Activated CD8-positive, alpha-beta memory T cell treated with anti-CD3 and anti-CD28 coated beads for 36 hours (primary cell): ENCODE measurements around the gene ERC1. TPM values are rescaled to one million over a fixed set of nuclear protein-coding genes. Genes with fewer than 3 reads are reported as not detected.
"Not testable (repeated sequence)": the region's sequence is repeated elsewhere in the genome, so short reads cannot be mapped to it uniquely, and the experiment has no call there.

Source experiments
- CTCF ChIA-PET: fragments of 350-600 bp; sonication (Branson Sonifier 250); formaldehyde crosslinking; loops from one replicate; lab custom pipeline; 2021; ENCODE audit warnings: antibody characterized with exemption; lab: Charles Lee
- POLR2A ChIA-PET: fragments of 350-600 bp; sonication (Branson Sonifier 250); formaldehyde crosslinking; loops from one replicate; lab custom pipeline; 2021; ENCODE audit warnings: antibody characterized with exemption; lab: Charles Lee
- total RNA-seq, 2 experiments: library from RNA; stranded (reverse); gene quantifications; one replicate each; pipeline ENCODE4 v1.2.3, GENCODE V29; 2021

Gene ERC1
- total RNA-seq, 2 experiments from 2014 or later: 24.2 to 25.8 TPM

GRCh38 chr12:1102115-1102514, 111.1 kb downstream of the ERC1 start:
- ChIA-PET POLR2A (no interaction called here), CTCF (no interaction called here)

- ChIA-PET POLR2A (no interaction called here), CTCF (interaction anchor here (2.3 kb wide), 1 partner anchor 15 kb away, joined by 10 read pairs; no protein-coding TSS in a partner anchor)
Measured at GRCh38 chr12:1102791-1103450, 111.9 kb downstream of the ERC1 start.

- ChIA-PET CTCF (interaction anchor here (0.7 to 2.3 kb wide), 3 partner anchors 11 to 299 kb away, joined by 4 to 10 read pairs (median 6); no protein-coding TSS in a partner anchor), POLR2A (no interaction called here)
Measured at GRCh38 chr12:1103632-1104031, 112.6 kb downstream of the ERC1 start.

DNA sequence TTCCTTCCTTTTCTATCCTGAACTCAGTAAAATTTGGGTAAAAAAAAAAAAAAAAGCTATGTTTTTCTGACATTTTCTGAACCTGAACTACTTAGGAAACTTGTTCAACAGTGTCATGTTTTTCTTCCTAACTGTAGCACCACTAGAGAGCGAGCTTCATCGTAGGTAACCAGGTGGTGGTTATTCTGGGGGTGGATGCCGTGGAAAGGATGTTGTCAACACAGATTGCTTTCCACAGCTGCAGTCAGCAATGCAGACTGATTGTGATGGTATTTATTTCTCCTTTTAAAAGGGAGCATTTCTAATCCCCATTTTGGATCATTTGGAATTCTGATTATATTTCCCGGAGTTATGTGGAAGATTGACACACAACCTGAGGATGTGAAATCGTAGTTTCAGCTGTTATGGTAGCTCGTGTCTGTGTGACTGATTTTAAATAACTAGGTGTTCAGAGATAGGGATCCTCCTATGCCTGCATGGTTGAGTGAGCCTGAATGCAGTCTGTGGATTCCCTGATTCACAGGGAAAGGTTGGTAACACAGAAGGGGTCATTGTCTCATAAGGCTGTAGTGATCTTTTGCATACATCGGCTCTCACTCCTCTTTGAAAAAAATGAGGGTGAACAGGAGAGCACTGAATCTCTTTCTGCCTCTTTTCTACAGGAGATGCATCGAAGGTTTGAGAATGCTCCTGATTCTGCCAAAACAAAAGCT, 113.2 kb downstream of the ERC1 start:
- ChIA-PET POLR2A (interaction anchor here (0.5 kb wide), 2 partner anchors 40 to 76 kb away, joined by 3 to 5 read pairs; no protein-coding TSS in a partner anchor), CTCF (interaction anchor here (0.7 to 2.3 kb wide), 3 partner anchors 12 to 298 kb away, joined by 4 to 10 read pairs (median 6); no protein-coding TSS in a partner anchor)

- ChIA-PET POLR2A (no interaction called here), CTCF (no interaction called here)
Measured at GRCh38 chr12:1107669-1108068, 116.6 kb downstream of the ERC1 start.

GRCh38 chr12:1108276-1108675, 117.3 kb downstream of the ERC1 start:
- ChIA-PET POLR2A (no interaction called here), CTCF (interaction anchor here (1.2 kb wide), 1 partner anchor 10 kb away, joined by 3 read pairs; no protein-coding TSS in a partner anchor)

- CTCF ChIA-PET: interaction anchor here (0.7 kb wide), 2 partner anchors 146 to 555 kb away, joined by 3 read pairs; no protein-coding TSS in a partner anchor
- POLR2A ChIA-PET: no interaction called here
Measured at GRCh38 chr12:1115484-1116231, 124.6 kb downstream of the ERC1 start.

GRCh38 chr12:1117371-1117770, 126.3 kb downstream of the ERC1 start:
- ChIA-PET POLR2A (no interaction called here), CTCF (interaction anchor here (0.8 to 2.5 kb wide), 19 partner anchors 9 to 550 kb away, joined by 3 to 34 read pairs (median 4); partner anchors contain the start of gene NINJ2)

GRCh38 chr12:1117970-1118563, 127.0 kb downstream of the ERC1 start:
- CTCF ChIA-PET: interaction anchor here (0.5 to 2.5 kb wide), 29 partner anchors 9 to 560 kb away, joined by 3 to 34 read pairs (median 3); partner anchors contain the start of genes NINJ2 and RAD52
- POLR2A ChIA-PET: no interaction called here

- ChIA-PET CTCF (no interaction called here), POLR2A (interaction anchor here (0.6 kb wide), 1 partner anchor 205 kb away, joined by 6 read pairs; no protein-coding TSS in a partner anchor)
Measured at GRCh38 chr12:1122786-1123185, 131.8 kb downstream of the ERC1 start.

- POLR2A ChIA-PET: no interaction called here
- CTCF ChIA-PET: no interaction called here
Measured at GRCh38 chr12:1126091-1126490, 135.1 kb downstream of the ERC1 start.

DNA sequence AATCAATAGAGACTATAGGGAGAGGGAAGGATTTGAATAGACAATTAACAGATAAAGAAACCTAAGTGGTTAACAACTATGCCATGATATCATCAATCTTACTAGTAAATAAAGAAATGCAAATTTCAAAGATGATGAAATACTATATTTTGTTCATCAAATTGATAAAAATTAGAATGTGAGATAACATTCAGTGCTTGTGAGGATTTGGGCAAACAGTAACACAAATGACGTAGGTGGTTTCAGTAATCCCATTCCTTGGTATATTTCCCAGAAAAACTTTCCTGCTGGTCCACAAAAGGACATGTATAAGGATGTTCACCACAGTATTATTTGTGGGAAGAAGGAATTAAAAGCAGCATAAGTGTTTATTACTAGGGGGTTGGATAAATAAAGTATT, 136.0 kb downstream of the ERC1 start:
- CTCF ChIA-PET: no interaction called here

DNA sequence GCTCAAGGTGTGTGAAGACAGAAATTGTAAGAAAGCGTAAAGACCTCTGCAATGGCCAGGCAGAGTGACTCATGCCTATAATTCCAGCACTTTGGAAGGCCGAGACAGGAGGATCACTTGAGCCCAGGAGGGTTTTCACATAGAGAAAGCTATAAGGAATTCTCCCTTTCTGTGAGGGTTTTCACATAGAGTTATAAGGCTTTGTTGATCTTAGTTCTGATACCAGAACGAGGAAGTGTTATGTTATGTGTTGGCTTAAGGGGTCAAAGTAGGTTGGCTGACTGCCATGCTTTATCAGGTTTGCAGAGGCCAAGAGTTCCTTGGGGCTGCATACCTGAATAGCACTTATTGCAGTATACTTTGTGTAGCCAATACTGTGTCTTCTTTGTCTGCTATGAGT, 139.1 kb downstream of the ERC1 start:
- POLR2A ChIA-PET: no interaction called here

More for the DNA sequence above, 136.0 kb downstream of the ERC1 start:
- POLR2A ChIA-PET: no interaction called here

DNA sequence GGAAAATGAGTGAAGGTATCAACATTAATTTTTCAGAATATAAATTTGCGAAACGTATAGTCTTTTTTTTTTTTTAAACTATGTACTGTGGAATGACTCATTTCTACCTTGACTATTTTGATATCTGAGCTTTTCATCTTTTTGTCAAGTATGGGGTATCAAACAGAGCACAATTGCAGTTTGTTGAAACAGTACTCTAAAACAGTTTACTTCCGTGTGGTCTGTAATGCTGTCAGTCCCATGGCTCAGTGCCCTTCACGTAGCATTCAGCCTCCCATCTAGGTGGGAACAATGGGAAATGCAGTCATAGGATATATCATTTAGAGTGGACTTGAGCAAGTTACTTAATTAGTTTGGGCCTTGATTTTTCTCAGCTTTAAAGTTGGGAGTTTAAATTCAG, 139.5 kb downstream of the ERC1 start:
- ChIA-PET POLR2A (no interaction called here), CTCF (interaction anchor here (1.4 kb wide), 1 partner anchor 12 kb away, joined by 5 read pairs; no protein-coding TSS in a partner anchor)

More for the DNA sequence above, 139.1 kb downstream of the ERC1 start:
- CTCF ChIA-PET: no interaction called here

- CTCF ChIA-PET: interaction anchor here (1.4 kb wide), 1 partner anchor 13 kb away, joined by 5 read pairs; no protein-coding TSS in a partner anchor
Measured at GRCh38 chr12:1131811-1132224, 140.8 kb downstream of the ERC1 start.

DNA sequence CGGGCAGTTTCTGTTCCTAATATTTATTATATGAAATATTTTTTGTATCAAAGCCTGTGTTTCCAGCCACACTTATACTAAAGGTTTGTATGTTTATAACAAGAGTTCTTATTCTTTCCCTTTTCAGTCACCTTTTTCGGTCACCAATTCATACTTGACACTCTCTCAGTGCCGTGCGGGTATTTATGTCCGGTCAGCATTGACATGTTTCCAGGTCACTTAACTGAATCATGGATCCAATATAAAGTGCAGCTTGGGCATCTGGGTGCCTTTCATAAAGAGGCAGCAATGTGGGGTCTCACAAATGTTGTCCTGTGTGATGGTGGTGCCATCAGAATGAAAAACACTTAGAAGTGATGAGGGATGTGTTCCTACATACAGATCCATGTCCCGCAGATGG, 141.3 kb downstream of the ERC1 start:
- POLR2A ChIA-PET: no interaction called here

More at GRCh38 chr12:1131811-1132224, 140.8 kb downstream of the ERC1 start:
- POLR2A ChIA-PET: no interaction called here

DNA sequence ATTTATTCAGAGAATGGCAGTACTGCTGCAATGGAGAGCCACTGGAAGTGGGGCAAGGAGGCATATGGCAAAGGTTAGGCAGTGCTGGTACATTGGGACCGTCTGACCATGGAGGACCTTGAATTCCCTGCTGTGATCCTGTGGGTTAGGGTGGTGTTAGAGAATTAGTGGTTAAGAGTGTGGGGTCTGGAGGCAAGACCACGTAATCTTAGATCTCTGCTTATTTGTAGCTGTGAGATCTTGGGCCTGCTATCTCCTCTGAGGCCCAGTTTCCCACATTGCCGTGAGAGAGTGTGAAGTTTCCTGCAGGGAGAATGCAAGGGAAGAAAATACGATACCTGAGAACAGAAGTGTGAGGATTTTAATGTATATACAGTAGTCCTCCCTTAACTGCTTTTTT, 147.7 kb downstream of the ERC1 start:
- POLR2A ChIA-PET: no interaction called here
- CTCF ChIA-PET: interaction anchor here (1.2 kb wide), 1 partner anchor 445 kb away, joined by 3 read pairs; no protein-coding TSS in a partner anchor

More for the DNA sequence above, 141.3 kb downstream of the ERC1 start:
- CTCF ChIA-PET: no interaction called here

DNA sequence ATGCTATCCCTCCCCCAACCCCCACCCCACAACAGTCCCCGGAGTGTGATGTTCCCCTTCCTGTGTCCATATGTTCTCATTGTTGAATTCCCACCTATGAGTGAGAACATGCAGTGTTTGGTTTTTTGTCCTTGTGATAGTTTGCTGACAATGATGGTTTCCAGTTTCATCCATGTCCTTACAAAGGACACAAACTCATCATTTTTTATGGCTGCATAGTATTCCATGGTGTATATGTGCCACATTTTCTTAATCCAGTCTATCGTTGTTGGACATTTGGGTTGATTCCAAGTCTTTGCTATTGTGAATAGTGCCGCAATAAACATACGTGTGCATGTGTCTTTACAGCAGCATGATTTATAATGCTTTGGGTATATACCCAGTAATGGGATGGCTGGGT, 155.7 kb downstream of the ERC1 start:
- POLR2A ChIA-PET, CTCF ChIA-PET: not testable (repeated sequence)

GRCh38 chr12:1147821-1148220, 156.8 kb downstream of the ERC1 start:
- CTCF ChIA-PET: no interaction called here
- POLR2A ChIA-PET: no interaction called here
